Hematopoietic multipotent progenitor cell treated with erythropoietin and hydrocortisone succinate and interleukin-3 and kit ligand, for 15 days (in vitro differentiated cells): ENCODE results near the gene PPP2R3B.

Experiments
- DNase-seq: peaks from one replicate; pipeline ENCODE4 v3.0.0-alpha.2; 2015; ENCODE audit warnings: low spot score

PPP2R3B gene

DNA sequence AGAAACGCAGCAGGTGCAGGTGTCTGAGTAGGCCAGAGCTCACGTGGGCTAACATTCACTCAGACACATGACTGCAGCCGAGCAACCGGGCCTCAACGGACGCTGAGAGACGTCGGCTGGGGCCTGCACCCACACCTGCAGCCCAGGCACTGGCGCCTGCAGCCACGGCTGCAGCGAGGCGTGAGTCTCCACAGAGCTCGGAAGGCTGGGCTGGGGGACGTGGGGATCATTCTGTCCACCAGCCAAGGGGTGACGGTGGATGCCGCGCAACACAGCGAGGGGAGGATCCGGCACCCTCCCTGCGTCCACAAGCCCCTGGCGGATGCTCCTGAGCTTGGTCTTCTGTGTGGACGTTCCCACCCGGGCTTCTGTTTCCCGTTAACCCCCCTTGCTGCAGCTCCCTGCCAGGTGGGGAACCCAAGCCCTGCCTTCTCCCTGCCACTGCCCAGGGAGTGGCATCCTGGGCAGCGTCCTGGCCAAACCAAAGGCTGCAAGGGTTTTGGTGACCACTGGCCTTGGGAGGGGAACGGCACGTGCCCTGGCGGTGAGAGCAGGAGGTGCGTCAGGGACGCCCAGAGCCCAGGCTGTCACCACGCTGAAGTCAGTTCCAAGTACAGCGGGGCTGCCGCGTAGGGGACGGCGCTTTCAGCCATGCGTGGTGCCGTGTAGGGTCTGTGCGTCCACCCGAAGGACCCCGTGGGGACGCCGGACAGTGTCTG lies 16.3 kb downstream of the PPP2R3B start:
- DNase-seq: no peak

DNA sequence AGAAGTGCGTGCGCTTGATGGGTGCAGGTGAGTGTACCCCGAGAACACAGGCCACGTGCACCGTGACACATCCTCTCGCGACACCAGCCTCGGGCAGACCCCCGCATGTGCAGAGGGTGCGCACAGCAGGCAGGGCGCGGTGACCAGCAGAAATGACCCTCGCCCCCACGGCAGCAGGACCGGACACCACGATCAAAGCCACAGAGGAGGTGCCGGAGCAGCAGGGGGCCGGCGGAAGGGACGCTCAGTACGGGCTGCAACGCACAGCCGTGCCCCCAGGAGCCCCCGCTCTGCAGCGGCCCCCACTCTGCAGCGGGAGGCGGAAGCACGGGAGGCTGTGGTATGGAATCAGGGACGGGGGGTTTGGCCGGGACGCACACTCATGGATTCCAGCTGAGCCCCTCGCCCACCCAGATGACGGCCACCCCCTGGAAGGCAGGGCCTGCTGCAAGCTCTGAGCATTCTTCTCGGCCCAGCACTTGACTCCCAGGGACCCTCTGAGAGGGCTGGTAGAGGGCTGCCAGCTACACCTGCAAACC lies 17.1 kb downstream of the PPP2R3B start:
- DNase-seq: no peak

GRCh38 chrX:368811-369562 lies 17.7 kb downstream of the PPP2R3B start:
- DNase-seq: no peak

GRCh38 chrX:367866-368265 lies 18.8 kb downstream of the PPP2R3B start:
- no peak for DNase-seq

DNA sequence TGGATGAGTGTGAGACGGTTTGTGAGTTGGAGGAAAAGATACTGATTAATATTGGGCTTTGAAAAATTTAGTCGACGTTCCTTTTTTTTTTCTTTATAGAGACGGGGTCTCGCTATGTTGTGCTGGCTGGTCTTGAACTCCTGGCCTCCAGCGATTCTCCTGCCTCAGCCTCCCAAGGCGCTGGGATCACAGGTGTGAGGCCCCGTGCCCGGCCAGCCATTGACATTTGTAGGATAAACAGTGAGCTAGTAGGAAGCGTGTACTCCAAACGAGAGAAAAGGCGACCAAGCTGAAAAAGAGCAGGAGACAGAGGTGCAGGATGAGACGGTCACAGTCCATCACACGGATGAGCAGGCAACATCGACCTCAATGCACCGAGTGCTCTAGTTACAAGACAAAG lies 19.4 kb downstream of the PPP2R3B start:
- no peak for DNase-seq

GRCh38 chrX:363621-364375 lies 22.9 kb downstream of the PPP2R3B start:
- DNase-seq: no peak

DNA sequence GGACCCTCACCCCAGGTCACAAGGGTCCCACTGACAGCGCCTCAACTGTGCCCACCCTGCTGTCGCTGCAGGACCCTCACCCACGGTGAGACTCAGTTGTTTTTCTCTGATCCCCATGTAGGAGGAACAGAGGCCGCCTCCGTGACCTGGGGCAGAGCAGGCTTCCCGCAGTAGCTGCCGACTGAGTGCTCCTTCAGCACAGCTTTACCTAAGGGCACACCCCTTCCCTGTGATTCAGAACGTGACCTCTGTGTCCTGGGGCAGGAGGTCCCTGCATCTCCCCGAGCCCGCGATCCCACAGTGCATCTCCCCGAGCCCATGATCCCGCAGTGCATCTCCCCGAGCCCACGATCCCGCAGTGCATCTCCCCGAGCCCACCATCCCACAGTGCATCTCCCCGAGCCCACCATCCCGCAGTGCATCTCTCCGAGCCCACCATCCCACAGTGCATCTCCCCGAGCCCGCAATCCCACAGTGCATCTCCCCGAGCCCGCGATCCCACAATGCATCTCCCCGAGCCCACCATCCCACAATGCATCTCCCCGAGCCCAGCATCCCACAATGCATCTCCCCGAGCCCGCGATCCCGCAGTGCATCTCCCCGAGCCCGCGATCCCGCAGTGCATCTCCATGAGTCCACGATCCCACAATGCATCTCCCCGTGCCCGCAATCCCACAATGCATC lies 23.6 kb downstream of the PPP2R3B start:
- no peak for DNase-seq

GRCh38 chrX:362351-362750 lies 24.4 kb downstream of the PPP2R3B start:
- no peak for DNase-seq

DNA sequence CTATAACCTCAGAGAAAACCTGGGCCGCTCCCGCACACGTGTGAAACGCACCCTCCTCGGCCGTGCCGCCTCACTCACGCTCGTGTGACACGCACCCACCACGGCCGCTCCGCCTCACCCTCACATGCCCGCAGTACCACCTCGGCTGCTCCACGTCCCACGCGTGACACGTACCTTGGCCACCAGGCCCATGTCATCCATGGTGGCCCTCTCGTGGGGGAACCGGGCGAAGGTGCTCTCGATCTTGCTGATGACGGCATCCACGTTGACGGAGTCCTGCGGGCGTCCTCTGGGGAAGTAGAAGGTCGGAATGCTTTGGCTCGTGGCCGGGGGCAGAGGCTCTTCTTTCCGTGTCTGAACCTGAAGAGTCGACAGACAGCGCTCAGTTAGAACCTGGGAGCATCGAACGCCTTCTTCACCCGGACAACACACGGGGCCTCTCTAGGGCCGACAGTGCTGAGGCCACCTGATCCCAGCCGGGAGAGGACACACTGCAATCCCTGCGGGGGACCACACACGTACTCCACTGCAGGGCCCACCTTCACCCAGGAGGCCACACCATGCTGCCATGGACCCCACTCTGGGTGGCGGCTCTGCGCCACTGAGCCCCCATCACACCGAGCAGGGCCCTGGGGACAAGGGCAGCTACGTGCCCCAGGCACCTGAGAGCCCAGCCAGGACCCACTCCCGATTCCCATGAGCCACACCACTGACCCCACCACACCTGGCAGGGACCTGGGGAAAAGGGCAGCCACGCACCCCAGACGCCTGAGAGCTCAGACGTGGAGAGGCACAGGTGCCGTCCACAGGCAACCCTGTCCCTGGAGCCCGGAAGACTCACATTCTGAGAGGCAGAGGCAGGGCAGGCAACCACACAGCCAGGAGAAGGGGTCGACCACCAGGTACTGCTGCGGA lies 25.2 kb downstream of the PPP2R3B start:
- DNase-seq: no peak

GRCh38 chrX:360496-361150 lies 26.1 kb downstream of the PPP2R3B start:
- DNase-seq: no peak

DNA sequence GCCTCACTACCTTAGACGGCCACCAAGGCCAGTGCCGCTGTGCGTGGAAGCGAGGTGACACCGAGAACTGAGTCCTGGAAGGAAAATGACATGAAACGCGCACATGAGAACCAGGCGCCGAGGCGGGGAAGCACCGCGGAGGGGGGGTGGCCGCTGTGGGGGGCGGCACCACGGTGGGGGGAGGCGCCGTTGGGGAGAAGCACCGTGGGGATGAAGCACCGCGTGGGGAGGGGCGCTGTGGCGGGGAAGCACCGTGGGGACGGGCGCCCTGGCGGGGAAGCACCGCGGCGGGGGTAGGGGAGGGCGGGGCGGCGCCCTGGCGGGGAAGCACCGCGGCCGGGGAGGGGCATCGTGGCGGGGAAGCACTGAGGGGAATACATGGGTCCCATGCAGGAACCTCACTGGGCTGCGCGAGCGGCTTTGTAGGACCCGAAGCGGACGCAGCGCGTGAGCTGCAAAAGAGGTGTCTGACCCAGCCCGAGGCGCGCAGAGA lies 28.0 kb downstream of the PPP2R3B start:
- no peak for DNase-seq

- no peak for DNase-seq
Measured at GRCh38 chrX:357693-358471, 28.8 kb downstream of the PPP2R3B start.

DNA sequence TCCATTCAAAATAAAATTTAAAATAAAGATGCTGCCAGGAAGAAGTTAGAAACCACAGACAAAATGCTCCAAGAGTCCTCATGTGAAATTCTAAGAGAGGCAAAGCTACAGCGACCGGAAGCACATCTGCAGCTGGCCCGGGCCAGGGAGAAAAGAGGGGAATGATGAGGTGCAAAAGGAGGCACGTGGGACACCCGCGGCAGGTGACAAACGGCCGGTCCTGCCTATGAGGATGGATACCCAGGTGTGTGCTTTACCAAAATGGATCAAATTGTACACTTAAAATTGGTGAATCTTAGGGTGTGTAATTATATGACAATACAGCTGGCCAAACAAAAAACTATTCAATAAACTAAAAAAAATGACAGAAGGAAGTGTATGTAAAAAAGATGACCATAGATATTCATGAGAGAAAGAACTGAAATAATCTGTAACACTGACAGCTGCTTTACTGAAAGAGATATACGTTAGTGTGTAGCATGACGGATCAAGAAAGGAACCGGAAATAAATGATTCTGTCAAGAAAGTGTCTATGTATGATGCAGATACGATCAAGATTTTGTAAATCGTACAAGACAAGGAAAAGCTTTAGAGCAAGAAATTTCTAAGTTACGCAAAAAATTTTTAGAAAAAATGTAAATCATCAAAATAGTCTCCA lies 29.5 kb downstream of the PPP2R3B start:
- DNase-seq: no peak

DNA sequence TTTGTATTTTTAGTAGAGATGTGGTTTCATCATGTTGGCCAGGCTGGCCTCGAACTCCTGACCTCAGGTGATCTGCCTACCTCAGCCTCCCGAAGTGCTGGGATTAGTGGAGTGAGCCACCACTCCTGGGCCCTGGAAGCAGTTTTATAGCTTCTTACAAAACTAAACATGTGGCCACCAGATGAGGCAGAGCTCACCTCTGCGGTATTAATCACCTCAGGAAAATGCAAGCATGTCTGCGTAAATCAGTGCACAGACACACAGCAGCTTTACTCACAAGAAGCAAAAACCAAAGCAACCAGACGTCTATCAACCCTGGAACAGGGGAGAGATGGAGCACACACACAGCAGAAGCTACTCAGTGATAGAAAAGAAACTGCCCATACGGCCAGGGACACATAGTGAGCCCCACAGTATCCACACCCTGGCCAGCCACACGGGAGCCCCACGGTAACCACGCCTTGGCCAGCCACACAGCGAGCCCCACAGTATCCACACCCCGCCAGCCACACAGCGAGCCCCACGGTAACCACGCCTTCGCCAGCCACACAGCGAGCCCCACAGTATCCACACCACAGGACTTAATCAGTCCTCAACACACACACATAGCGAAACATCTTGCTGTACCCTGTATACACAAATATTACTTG lies 30.2 kb downstream of the PPP2R3B start:
- DNase-seq: no peak

DNA sequence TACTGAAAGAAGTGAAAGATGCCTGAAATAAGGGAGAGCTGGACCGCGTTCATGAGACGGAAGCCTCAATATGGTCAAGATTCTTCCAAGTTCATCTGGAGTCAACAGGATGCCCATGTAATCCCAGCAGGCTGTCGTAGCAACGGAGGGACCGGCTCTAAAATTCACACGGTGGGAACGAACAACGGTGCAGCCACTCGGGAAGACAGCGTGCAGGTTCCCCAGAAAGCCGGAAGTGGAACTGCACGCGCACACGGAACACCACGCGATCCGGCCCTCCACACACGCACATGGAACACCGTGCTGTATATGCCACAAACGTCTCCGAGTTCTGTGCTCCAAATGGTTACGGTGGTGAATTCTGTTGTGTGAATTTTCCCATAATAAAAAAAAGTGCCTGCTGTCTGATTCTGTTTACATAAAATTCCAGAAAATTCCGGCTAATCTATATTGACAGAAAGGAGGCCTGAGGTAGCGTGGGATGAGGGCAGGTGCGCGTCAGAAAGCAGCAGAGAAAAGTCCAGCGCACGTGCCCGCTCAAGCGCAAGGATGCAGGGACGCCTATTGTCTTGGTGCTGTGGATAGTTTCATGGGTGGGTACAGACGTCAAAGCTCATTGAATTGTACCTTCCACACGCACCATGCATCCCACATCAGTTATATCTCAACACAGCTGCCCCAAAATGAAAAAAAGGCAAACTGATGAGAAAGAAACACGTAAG lies 31.2 kb downstream of the PPP2R3B start:
- no peak for DNase-seq

GRCh38 chrX:353566-354535 lies 32.9 kb downstream of the PPP2R3B start:
- no peak for DNase-seq
